GM12872 (cell line): ENCODE data around the gene HGFAC.

Experiments used
- CTCF ChIP-seq: IDR thresholded peaks from 3 replicates; pipeline ENCODE4 v1.5.1; 2011; ENCODE audit warnings: low read depth, mild to moderate bottlenecking, low read length, moderate library complexity; ENCODE audit not compliant: insufficient read depth

Gene HGFAC

DNA sequence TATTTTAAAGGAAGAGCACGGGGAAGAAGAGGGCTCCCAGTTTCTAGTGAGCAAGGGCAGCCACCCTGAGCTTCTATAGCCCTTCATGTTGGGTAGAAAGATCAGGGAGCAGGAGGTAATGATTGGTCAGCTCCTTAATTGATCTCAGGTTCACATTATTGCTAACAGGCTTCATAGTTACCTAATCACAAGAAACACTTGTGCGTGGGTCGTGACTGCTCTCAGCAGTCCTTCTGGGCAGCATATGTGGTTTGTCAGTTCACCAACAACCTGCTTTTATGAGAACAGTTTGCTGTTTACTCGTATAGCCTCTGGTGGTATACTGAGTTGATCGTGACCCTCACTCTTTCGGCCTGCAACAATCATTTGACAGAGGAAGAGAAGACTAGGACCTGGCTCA lies 16.6 kb downstream of the HGFAC start:
- no peak for TF ChIP-seq CTCF

DNA sequence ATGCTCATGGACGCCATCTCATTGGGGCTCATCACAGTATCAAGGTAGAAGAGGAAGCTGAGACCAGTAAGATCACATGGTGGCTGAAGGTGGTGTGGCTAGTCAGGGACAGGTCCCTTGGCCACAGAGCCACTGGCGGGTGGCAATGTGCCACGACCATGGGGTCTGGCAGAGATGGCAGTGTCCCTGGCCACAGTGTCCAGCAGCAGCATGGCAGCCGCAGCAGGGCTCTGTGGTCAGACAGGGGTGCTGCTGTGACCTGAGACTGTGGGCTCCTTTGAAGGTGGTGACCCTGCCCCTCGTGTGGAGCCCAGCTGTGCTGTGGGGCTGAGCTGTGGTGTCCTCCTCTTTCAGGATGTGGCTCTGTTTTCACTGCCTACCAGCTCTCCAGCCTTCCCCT lies 19.2 kb downstream of the HGFAC start:
- no peak for TF ChIP-seq CTCF

DNA sequence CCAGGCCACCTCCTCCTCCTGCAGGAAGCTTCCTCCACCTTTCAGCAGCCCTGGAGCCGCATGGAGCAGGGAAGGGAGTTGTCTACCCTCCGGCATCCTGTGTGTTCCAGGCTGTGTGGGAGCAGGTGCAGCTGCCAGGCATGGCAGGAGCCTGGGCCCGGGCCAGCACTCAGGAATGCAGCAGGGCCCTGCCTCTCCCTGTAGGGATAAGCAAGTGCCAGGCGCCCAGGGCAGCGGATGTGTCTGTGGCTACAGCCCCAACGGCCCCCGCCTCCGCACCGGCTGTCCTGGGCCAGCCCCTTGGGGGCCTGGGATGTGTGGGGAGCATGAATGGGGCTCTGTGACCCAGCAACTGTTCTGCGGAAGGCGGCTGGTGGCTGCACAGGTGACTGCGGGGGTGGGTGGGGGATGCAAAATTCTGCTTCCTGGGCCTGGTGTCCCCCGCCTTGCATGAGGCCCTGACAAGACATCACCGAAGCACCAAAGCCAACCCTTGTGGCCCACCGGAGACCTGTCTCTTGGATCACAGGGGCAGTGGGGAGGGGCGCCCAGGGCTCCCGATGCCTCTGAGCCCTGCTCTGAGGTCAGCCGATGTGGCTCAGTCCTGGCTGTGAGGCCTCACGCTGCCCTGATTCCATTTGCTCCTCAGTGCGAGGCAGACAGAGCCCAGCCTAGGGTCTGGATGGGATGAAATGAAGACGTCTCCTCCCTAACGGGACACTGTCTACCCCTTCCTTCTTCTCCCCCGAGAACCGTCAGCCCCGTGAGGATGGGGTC lies 19.9 kb downstream of the HGFAC start:
- no peak for TF ChIP-seq CTCF

DNA sequence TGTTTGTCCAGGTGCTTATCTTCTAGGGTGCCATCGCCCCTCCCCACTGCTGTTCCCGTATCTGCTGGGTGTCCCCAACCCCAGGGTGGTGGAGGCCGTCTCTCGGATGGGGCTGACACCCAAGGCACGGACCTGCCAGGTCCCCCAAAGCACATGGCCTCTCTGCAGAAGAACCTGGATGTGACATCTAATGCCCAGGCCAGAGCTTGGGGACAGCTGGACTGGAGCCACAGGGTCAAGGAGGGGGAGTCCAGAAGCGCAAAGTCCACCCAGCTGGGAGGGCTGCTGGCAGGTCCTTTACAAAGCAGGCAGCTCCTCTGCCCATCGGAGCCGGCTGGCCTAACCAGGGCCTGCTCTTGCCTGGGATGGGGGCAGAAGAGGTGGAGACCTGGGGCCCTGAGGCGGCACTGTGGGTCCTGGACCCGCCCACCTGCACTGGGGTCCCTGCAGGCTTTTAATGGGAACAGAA lies 20.6 kb downstream of the HGFAC start:
- no peak for TF ChIP-seq CTCF

- TF ChIP-seq CTCF, result no peak
Measured at GRCh38 chr4:3462790-3463415, 21.1 kb downstream of the HGFAC start, which contains the start of gene DOK7. DOK7 (plus strand) TSS chr4:3463306; CDS start chr4:3463376, 70 bp downstream.

DNA sequence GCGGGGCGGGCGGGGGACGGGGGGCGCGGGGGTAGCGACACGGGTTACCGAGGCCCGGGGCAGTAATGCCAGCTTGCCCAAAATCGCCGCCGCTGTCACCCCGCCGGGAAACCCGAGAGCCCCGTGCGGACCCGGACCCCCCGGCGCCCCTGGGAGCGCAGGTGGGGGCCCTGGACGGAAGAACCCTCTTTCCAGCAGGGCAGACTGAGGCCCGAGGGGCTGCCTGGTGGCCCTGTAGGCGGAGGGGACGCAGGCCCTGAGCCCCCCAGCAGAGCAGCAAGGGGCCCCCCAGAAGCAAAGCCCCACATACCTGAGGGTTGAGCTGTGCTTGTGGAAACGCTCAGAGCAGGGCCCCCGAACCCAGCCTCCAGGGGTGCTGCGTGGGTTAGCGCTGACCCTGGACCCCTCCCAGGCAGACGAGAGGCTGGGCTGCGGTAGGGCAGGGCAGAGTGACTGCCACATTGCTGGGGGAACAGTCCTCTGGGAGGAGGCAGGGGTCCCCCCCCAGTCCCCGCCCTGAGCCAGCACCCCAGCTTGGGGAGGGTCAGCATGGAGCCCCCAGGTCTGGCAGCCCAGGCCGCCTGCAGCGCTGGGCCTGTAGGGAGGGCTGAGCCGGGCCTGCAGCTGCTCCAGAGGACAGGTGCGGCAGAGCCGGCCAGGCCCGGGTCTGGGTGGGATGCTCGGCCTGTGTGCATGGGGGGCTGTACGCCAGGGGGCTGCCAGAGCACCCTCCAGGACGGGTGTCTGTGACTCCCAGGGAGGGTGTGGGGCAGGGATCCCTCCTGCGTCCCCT lies 22.0 kb downstream of the HGFAC start:
- TF ChIP-seq CTCF, result no peak

- TF ChIP-seq CTCF, result no peak
Measured at GRCh38 chr4:3464349-3464905, 22.7 kb downstream of the HGFAC start.
